ENCODE data around the gene TRIM40. TPM values are rescaled to one million over a fixed set of nuclear protein-coding genes. Genes with fewer than 3 reads are reported as not detected.

TRIM40 gene
- total RNA-seq, 4 donors from 2014 or later = not detected

DNA sequence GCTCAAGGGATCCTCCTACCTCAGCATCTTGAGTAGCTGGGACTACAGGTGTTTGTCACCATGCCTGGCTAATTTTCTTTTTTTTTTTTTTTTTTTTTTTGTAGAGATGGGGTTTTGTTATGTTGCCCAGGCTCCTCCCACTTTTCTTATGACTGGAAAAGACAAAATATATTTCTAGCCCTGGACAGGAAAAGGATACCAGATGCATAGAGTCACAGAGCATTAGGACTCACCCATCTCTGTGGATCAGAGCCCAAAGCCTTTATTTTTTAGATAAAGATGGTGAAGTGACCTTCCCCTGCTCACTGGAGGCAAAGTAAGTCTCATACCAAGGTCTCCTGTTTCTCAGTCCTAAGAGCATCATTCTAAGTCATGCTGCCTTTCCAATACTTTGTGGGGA lies 21.6 kb downstream of the TRIM40 start:
- in situ Hi-C loops (cut with MboI; ENCODE audit: low sequenced_read_pairs in 4 of 4) = loop anchor here in 1 of 4 donors (25.0 kb wide), 1 partner anchor 320 kb away; the partner anchor contains the start of gene HLA-G
- no peak for TF ChIP-seq POLR2A (IDR thresholded peaks at IDR 0.05)
- TF ChIP-seq, protein P1, sequence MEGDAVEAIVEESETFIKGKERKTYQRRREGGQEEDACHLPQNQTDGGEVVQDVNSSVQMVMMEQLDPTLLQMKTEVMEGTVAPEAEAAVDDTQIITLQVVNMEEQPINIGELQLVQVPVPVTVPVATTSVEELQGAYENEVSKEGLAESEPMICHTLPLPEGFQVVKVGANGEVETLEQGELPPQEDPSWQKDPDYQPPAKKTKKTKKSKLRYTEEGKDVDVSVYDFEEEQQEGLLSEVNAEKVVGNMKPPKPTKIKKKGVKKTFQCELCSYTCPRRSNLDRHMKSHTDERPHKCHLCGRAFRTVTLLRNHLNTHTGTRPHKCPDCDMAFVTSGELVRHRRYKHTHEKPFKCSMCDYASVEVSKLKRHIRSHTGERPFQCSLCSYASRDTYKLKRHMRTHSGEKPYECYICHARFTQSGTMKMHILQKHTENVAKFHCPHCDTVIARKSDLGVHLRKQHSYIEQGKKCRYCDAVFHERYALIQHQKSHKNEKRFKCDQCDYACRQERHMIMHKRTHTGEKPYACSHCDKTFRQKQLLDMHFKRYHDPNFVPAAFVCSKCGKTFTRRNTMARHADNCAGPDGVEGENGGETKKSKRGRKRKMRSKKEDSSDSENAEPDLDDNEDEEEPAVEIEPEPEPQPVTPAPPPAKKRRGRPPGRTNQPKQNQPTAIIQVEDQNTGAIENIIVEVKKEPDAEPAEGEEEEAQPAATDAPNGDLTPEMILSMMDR (IDR thresholded peaks at IDR 0.05 in 4 of 5, conservative IDR thresholded peaks at IDR 0.05 in 1 of 5) = no peak
- H3K36me3 ChIP-seq = no peaks in the 10 kb centered on the region
- no peak overlapping the region for H3K27ac ChIP-seq
- peaks cover 0 to 14% (median 0%) of the 10 kb centered on the region in 3 donors for H3K27me3 ChIP-seq
- DNase-seq (no peak), ATAC-seq (no peak)
- intact Hi-C loops (cut with DNase I; ENCODE audit: low total_unique reads) = no loop called here
- H3K4me3 ChIP-seq = no peak overlapping the region
- H3K9me3 ChIP-seq = no peaks in the 10 kb centered on the region
- H3K4me1 ChIP-seq = peaks cover 0 to 6% of the 10 kb centered on the region in 2 donors

DNA sequence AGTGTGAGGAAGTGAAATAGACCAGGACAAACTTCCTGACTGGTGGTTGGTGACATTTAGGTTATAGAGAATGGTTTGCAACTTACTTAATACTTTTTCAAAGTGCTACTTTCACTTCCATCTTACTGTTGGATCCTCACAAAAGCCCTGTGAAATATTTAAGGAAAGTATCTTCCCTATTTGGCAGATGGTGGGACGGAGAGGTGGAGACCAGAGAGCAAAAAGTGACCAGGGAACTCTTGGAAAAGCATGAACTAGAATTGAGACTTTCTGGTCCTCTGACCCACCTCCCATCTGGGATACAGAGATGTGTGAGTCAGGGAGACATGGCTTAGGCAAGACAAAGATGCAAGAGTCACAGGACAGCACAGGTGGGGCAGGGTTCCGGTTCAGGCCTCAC lies 22.1 kb downstream of the TRIM40 start:
- ATAC-seq (no peak), DNase-seq (no peak)
- H3K27me3 ChIP-seq = peaks cover 0 to 14% (median 0%) of the 10 kb centered on the region in 3 donors
- no peaks in the 10 kb centered on the region for H3K9me3 ChIP-seq
- in situ Hi-C loops (cut with MboI; ENCODE audit: low sequenced_read_pairs in 4 of 4) = loop anchor here in 1 of 4 donors (25.0 kb wide), 1 partner anchor 321 kb away; the partner anchor contains the start of gene HLA-G
- no peak overlapping the region for H3K27ac ChIP-seq
- no peaks in the 10 kb centered on the region for H3K36me3 ChIP-seq
- intact Hi-C loops (cut with DNase I; ENCODE audit: low total_unique reads) = no loop called here
- no peak overlapping the region for H3K4me3 ChIP-seq
- peaks cover 0 to 6% of the 10 kb centered on the region in 2 donors for H3K4me1 ChIP-seq
- TF ChIP-seq, protein P1 (IDR thresholded peaks at IDR 0.05 in 4 of 5, conservative IDR thresholded peaks at IDR 0.05 in 1 of 5) = no peak

DNA sequence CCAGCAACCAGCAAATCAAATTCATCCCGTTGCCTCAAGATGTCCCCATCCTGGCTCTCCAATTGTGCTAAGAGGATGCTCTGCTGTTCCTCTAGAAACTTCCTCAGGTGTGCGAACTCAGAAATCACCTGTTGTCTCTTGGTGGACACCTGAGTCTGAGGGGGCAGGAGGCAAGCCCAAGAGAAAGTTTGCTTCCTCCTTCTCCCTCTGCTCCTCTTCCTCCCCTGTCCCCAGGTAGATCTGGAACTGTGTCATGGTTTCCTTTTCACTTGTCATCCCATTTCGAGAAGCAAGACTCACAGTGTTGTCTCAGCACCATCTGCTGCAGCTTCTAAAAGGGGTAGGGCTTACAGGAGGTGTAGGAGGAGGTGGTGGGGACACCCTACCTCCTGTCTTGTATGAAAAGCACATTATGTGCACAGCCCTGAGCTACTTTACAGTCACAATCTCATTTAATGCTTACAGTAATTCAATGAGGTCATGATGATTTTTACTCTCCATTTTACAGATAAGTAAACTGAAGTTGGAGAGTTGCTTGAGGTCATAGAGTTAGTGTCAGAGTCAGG lies 22.6 kb downstream of the TRIM40 start:
- intact Hi-C loops (cut with DNase I; ENCODE audit: low total_unique reads) = no loop called here
- Histone ChIP-seq H3K36me3 (no peaks in the 10 kb centered on the region), H3K27ac (no peak overlapping the region), H3K27me3 (peaks cover 0 to 14% (median 0%) of the 10 kb centered on the region in 3 donors), H3K4me1 (peaks cover 0 to 6% of the 10 kb centered on the region in 2 donors), H3K4me3 (no peak overlapping the region), H3K9me3 (no peaks in the 10 kb centered on the region)
- DNase-seq (no peak), ATAC-seq (no peak)
- in situ Hi-C loops (cut with MboI; ENCODE audit: low sequenced_read_pairs in 4 of 4) = loop anchor here in 1 of 4 donors (25.0 kb wide), 1 partner anchor 321 kb away; the partner anchor contains the start of gene HLA-G
- TF ChIP-seq, protein P1 (IDR thresholded peaks at IDR 0.05 in 4 of 5, conservative IDR thresholded peaks at IDR 0.05 in 1 of 5) = no peak
- TF ChIP-seq POLR2A (IDR thresholded peaks at IDR 0.05) = no peak

DNA sequence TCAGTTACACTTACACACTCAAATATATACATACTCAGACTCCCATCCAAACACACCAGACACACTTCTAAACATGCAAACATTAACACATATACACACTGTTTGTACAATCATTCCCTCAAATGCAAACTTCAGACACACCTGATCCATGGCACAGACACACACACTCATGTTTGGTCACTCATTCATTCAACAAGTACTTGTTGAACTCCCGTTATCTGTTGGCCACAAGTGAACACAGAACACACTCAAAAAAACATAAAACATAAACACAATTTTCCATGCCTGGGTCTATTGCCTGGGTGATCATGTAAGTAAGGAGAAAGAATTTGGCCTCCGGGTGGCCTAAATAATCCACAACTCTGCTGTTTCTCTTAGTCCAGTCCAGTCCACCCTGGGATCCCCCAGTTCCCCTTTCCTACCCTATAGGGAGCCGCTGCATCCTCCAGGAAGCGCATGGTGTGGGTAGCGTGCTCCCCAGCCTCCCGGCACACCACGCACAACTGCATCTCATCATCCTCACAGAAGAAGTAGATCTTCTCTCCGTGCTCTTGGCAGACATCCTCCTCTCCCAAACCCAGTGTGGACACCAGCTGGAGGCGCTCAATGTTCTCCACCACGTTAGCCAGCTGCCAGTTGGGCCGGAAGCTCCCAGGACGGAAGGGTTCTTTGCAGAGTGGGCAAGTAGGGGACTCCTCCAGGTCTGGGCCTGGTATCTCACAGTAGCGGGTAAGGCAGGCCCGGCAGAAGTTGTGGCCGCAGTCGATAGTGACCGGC lies 24.3 kb downstream of the TRIM40 start:
- no peak for DNase-seq
- no peak for TF ChIP-seq POLR2A (IDR thresholded peaks at IDR 0.05)
- TF ChIP-seq, protein P1 (IDR thresholded peaks at IDR 0.05 in 4 of 5, conservative IDR thresholded peaks at IDR 0.05 in 1 of 5) = no peak
- Histone ChIP-seq H3K36me3 (no peaks in the 10 kb centered on the region), H3K9me3 (no peaks in the 10 kb centered on the region), H3K27ac (no peak overlapping the region), H3K27me3 (peaks cover 3 to 12% (median 4%) of the 10 kb centered on the region in 3 donors), H3K4me1 (peaks cover 0 to 6% of the 10 kb centered on the region in 2 donors), H3K4me3 (no peak overlapping the region)
- intact Hi-C loops (cut with DNase I; ENCODE audit: low total_unique reads) = no loop called here
- no peak for ATAC-seq
- in situ Hi-C loops (cut with MboI; ENCODE audit: low sequenced_read_pairs in 4 of 4) = loop anchor here in 1 of 4 donors (25.0 kb wide), 1 partner anchor 323 kb away; the partner anchor contains the start of gene HLA-G
